Stimulated activated CD4-positive, alpha-beta T cell treated with anti-CD3 and anti-CD28 coated beads, Interleukin-4, amount 100 ng/mL, for 4 hours (primary cell): ENCODE measurements around the gene TTLL7.
"Not testable (repeated sequence)": the region's sequence is repeated elsewhere in the genome, so short reads cannot be mapped to it uniquely, and the experiment has no call there.

Experiments used
- DNase-seq, 2 experiments: peaks; one replicate each; pipeline ENCODE4 v3.0.0-alpha.2; 2020

Gene TTLL7

GRCh38 chr1:83929184-83929583 lies 69.7 kb downstream of the TTLL7 start:
- no peak for DNase-seq

GRCh38 chr1:83928396-83928795 lies 70.5 kb downstream of the TTLL7 start:
- DNase-seq = no peak

GRCh38 chr1:83927701-83928100 lies 71.2 kb downstream of the TTLL7 start:
- DNase-seq = no peak

GRCh38 chr1:83927061-83927460 lies 71.9 kb downstream of the TTLL7 start:
- DNase-seq = no peak

GRCh38 chr1:83923553-83923952 lies 75.4 kb downstream of the TTLL7 start:
- DNase-seq = no peak

- no peak for DNase-seq
These were observed 76.5 kb downstream of the TTLL7 start for GRCh38 chr1:83922431-83922830.

GRCh38 chr1:83920320-83920719 lies 78.6 kb downstream of the TTLL7 start:
- no peak for DNase-seq

- no peak for DNase-seq
These were observed 79.1 kb downstream of the TTLL7 start for GRCh38 chr1:83919872-83920271.

GRCh38 chr1:83918688-83919285 lies 80.1 kb downstream of the TTLL7 start:
- DNase-seq = no peak

GRCh38 chr1:83917959-83918358 lies 81.0 kb downstream of the TTLL7 start:
- DNase-seq = no peak

GRCh38 chr1:83916094-83916493 lies 82.8 kb downstream of the TTLL7 start:
- not testable (repeated sequence) for DNase-seq

- DNase-seq = no peak
These were observed 86.1 kb downstream of the TTLL7 start for GRCh38 chr1:83912876-83913275.

- no peak for DNase-seq
These were observed 88.5 kb downstream of the TTLL7 start for GRCh38 chr1:83910461-83910860.

GRCh38 chr1:83909687-83910086 lies 89.2 kb downstream of the TTLL7 start:
- no peak for DNase-seq

- DNase-seq = no peak
These were observed 93.5 kb downstream of the TTLL7 start for GRCh38 chr1:83905315-83905907.

GRCh38 chr1:83901547-83902155 lies 97.3 kb downstream of the TTLL7 start:
- DNase-seq = no peak

GRCh38 chr1:83900524-83900923 lies 98.4 kb downstream of the TTLL7 start:
- no peak for DNase-seq

GRCh38 chr1:83897516-83897915 lies 101.4 kb downstream of the TTLL7 start:
- DNase-seq = no peak

- DNase-seq = no peak
These were observed 102.6 kb downstream of the TTLL7 start for GRCh38 chr1:83896299-83896698.

- DNase-seq = no peak
These were observed 109.2 kb downstream of the TTLL7 start for GRCh38 chr1:83889707-83890106.

GRCh38 chr1:83887483-83887882 lies 111.4 kb downstream of the TTLL7 start:
- DNase-seq = no peak

- no peak for DNase-seq
These were observed 115.0 kb downstream of the TTLL7 start for GRCh38 chr1:83883979-83884378.

- DNase-seq = no peak
These were observed 116.0 kb downstream of the TTLL7 start for GRCh38 chr1:83882906-83883305.

GRCh38 chr1:83872515-83872914 lies 126.4 kb downstream of the TTLL7 start:
- DNase-seq = no peak

- no peak for DNase-seq
These were observed 133.9 kb downstream of the TTLL7 start for GRCh38 chr1:83864991-83865390.
